H1 (cell line): ENCODE results near the gene RAPH1. TPM values are rescaled to one million over a fixed set of nuclear protein-coding genes. Genes with fewer than 3 reads are reported as not detected.

Experiments
- CHD1 ChIP-seq: IDR thresholded peaks from 2 replicates; pipeline ENCODE4 v1.6.1; 2012; ENCODE audit warnings: low read depth, low read length, improper control_type of control experiment
- CTCF ChIP-seq, 3 experiments: IDR thresholded peaks; 1 replicate in 2 of 3; 2 replicates in 1 of 3; pipeline versions ENCODE4 v1.5.1 to v1.6.1; 2011; ENCODE audit warnings: low read length in 3 of 3, mild to moderate bottlenecking in 3 of 3, inconsistent platforms in 2 of 3, low read depth in 1 of 3, moderate library complexity in 1 of 3; ENCODE audit not compliant: insufficient read depth in 1 of 3; ENCODE audit errors: control extremely low read depth in 1 of 3
- polyA plus RNA-seq, 7 experiments: library from polyadenylated mRNA; depleted of rRNA in 3 of 7; stranded (reverse) in 5 of 7; unstranded in 2 of 7; fragments of >200 nt in 5 of 7; fragments of 200-250 nt in 2 of 7; gene quantifications; 1 replicate in 5 of 7; 2 replicates in 1 of 7; 4 replicates in 1 of 7; pipeline versions ENCODE4 v1.2.1 to v1.2.3, GENCODE V29; 2011 to 2013; ENCODE audit warnings: missing spikeins in 2 of 7, mixed read lengths in 2 of 7
- total RNA-seq: library from RNA; stranded (reverse); fragmentation: NEBNext Ultra II Directional; extraction: Animal tissue kit (Norgen Biotek cat#: 25700); gene quantifications from 2 replicates; pipeline ENCODE4 v1.2.1, GENCODE V29; 2021

The RAPH1 gene
- total and polyA plus RNA-seq, 2 of the 8 experiments (the other 6 are each of a cell fraction or from before 2014, with no cell fraction given), result 3.8 to 27.4 TPM

GRCh38 chr2:203399031-203399430, 136.1 kb downstream of the RAPH1 start (continued):
- TF ChIP-seq CTCF (IDR thresholded peaks at IDR 0.05; ENCODE audit: control extremely low read depth in 1 of 3, insufficient read depth in 1 of 3, low read depth in 1 of 3, low read length in 3 of 3), result no peak
- no peak for TF ChIP-seq CHD1
